ENCODE measurements around the gene FITM1. TPM values are rescaled to one million over a fixed set of nuclear protein-coding genes. Genes with fewer than 3 reads are reported as not detected.
A peak's percentile ranks its signal among the peaks of the same experiment; 100 is the strongest.

Gene FITM1
- polyA plus RNA-seq, 3 donors, result 2.1 TPM; not detected in 2

- Histone ChIP-seq H3K4me2 (replicated peaks; ENCODE audit: extremely low read depth, low read length, poor library complexity, severe bottlenecking) (peak within 1 kb of the TSS; percentile 82), H4K20me1 (ENCODE audit: insufficient read depth, low read length) (peaks cover 38% of the 10 kb centered on the region), H3K9me3 (replicated peaks in 1 of 2; ENCODE audit: control insufficient read depth in 1 of 2, insufficient read depth in 1 of 2, low read length in 2 of 2) (no peaks in the 10 kb centered on the region), H3K27me3 (ENCODE audit: control insufficient read depth in 2 of 2, insufficient read depth in 2 of 2, low read length in 2 of 2) (no peaks in the 10 kb centered on the region), H3K36me3 (replicated peaks in 1 of 2; ENCODE audit: control insufficient read depth in 1 of 2, insufficient read depth in 2 of 2, low read length in 2 of 2) (peaks cover 26 to 28% of the 10 kb centered on the region in 2 donors), H3K9ac (ENCODE audit: insufficient read depth, low read length, poor library complexity, severe bottlenecking) (peak within 1 kb of the TSS; percentile 97), H3K4me3 (replicated peaks in 1 of 3; ENCODE audit: low read depth in 2 of 3, low read length in 3 of 3) (peak within 1 kb of the TSS; percentile 68 to 97 (median 73)), H3K79me2 (ENCODE audit: insufficient read depth, low read length) (peaks cover 51% of the 10 kb centered on the region), H3K4me1 (ENCODE audit: control insufficient read depth in 1 of 2, insufficient read depth in 2 of 2, low read length in 2 of 2) (peaks cover 35 to 44% of the 10 kb centered on the region in 2 donors), H2AFZ (ENCODE audit: insufficient read depth, low read depth, low read length, poor library complexity, severe bottlenecking) (peak within 1 kb of the TSS; percentile 98), H3K27ac (ENCODE audit: low read depth in 1 of 2, low read length in 2 of 2) (peak within 1 kb of the TSS; percentile 10 to 94)
- Mint-ChIP-seq H3K4me1 (peaks cover 51% of the 10 kb centered on the region), H3K4me3 (peak within 1 kb of the TSS; percentile 88 to 94), H3K36me3 (peaks cover 38 to 45% of the 10 kb centered on the region in 2 donors), H3K27me3 (ENCODE audit: low read depth in 3 of 3) (peaks cover 0 to 1% (median 0%) of the 10 kb centered on the region in 3 donors), H3K27ac (peak within 1 kb of the TSS; percentile 83 to 94 (median 91)), H3K9me3 (peaks cover 0 to 1% (median 0%) of the 10 kb centered on the region in 7 donors)
- DNase-seq, result peak; percentile 86 to 89 (median 87)
- TF ChIP-seq, protein P1, sequence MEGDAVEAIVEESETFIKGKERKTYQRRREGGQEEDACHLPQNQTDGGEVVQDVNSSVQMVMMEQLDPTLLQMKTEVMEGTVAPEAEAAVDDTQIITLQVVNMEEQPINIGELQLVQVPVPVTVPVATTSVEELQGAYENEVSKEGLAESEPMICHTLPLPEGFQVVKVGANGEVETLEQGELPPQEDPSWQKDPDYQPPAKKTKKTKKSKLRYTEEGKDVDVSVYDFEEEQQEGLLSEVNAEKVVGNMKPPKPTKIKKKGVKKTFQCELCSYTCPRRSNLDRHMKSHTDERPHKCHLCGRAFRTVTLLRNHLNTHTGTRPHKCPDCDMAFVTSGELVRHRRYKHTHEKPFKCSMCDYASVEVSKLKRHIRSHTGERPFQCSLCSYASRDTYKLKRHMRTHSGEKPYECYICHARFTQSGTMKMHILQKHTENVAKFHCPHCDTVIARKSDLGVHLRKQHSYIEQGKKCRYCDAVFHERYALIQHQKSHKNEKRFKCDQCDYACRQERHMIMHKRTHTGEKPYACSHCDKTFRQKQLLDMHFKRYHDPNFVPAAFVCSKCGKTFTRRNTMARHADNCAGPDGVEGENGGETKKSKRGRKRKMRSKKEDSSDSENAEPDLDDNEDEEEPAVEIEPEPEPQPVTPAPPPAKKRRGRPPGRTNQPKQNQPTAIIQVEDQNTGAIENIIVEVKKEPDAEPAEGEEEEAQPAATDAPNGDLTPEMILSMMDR (IDR thresholded peaks at IDR 0.05), result no peak
- WGBS (ENCODE audit: insufficient coverage), result 0% methylated on average over 60 of the region's 75 CpGs
- intact Hi-C loops (cut with micrococcal nuclease), result loop anchor here in 1 of 2 donors (10.0 kb wide), 1 partner anchor 99 kb away; the partner anchor contains the start of genes GMPR2 and NEDD8
Observed at GRCh38 chr14:24135834-24136683, 5.6 kb downstream of the FITM1 start, which contains the start of gene PSME1. PSME1 (plus strand) TSS chr14:24136194; CDS start chr14:24136263, 69 bp downstream.

DNA sequence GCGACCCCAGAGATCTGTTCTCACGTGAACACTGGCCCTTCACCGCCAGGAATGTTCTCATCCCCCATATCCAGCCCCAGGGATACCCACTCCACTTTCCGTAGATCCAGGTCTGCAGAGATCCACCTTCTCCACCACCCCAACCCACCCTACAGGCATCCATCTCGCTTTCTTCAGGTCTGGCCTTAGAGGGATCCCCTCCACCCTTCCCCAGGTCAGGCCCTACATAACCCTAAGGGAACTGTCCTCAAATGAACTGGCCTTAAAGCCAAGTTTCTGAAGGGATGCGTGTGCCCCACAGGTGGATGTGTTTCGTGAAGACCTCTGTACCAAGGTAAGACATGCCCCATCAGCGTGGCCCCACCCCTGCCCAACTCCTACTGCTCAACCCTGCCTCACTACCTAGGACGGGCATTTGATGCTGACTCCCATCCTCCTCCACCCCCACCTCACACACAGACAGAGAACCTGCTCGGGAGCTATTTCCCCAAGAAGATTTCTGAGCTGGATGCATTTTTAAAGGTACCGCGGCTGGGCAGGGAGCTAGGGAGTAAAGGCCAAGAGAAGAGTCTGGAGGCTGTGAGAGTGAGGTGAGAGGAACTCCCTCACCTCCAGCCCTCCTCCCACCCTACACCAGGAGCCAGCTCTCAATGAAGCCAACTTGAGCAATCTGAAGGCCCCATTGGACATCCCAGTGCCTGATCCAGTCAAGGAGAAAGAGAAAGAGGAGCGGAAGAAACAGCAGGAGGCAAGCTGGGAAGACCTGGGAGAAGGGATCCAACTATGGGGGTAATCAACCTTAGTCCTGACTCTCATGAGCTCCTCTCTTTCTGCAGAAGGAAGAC lies 6.4 kb downstream of the FITM1 start:
- 22% methylated on average over 7 of the region's 13 CpGs for WGBS (ENCODE audit: insufficient coverage)
- Histone ChIP-seq H3K9me3 (replicated peaks in 1 of 2; ENCODE audit: control insufficient read depth in 1 of 2, insufficient read depth in 1 of 2, low read length in 2 of 2) (no peaks in the 10 kb centered on the region), H3K27ac (ENCODE audit: low read depth in 1 of 2, low read length in 2 of 2) (peak overlapping the region; percentile 10 to 94), H3K9ac (ENCODE audit: insufficient read depth, low read length, poor library complexity, severe bottlenecking) (peak overlapping the region; percentile 97), H3K79me2 (ENCODE audit: insufficient read depth, low read length) (peaks cover 51% of the 10 kb centered on the region), H3K27me3 (ENCODE audit: control insufficient read depth in 2 of 2, insufficient read depth in 2 of 2, low read length in 2 of 2) (no peaks in the 10 kb centered on the region), H3K36me3 (replicated peaks in 1 of 2; ENCODE audit: control insufficient read depth in 1 of 2, insufficient read depth in 2 of 2, low read length in 2 of 2) (peaks cover 26 to 28% of the 10 kb centered on the region in 2 donors), H3K4me2 (replicated peaks; ENCODE audit: extremely low read depth, low read length, poor library complexity, severe bottlenecking) (peak overlapping the region; percentile 82), H3K4me1 (ENCODE audit: control insufficient read depth in 1 of 2, insufficient read depth in 2 of 2, low read length in 2 of 2) (peaks cover 37 to 49% of the 10 kb centered on the region in 2 donors), H2AFZ (ENCODE audit: insufficient read depth, low read depth, low read length, poor library complexity, severe bottlenecking) (peak overlapping the region; percentile 98), H4K20me1 (ENCODE audit: insufficient read depth, low read length) (peaks cover 38% of the 10 kb centered on the region), H3K4me3 (replicated peaks in 1 of 3; ENCODE audit: low read depth in 2 of 3, low read length in 3 of 3) (peak overlapping the region; percentile 68 to 97 (median 73))
- peak overlapping the region; percentile 83 to 94 (median 91) for H3K27ac Mint-ChIP-seq
- intact Hi-C loops (cut with micrococcal nuclease), result loop anchor here in 1 of 2 donors (10.0 kb wide), 1 partner anchor 98 kb away; the partner anchor contains the start of genes GMPR2 and NEDD8
- DNase-seq, result no peak
- TF ChIP-seq, protein P1 (IDR thresholded peaks at IDR 0.05), result no peak
- H3K36me3 Mint-ChIP-seq, result peaks cover 37 to 39% of the 10 kb centered on the region in 2 donors
- peak overlapping the region; percentile 88 to 93 for H3K4me3 Mint-ChIP-seq
- peaks cover 0 to 1% (median 0%) of the 10 kb centered on the region in 7 donors for H3K9me3 Mint-ChIP-seq
- H3K27me3 Mint-ChIP-seq (ENCODE audit: low read depth in 3 of 3), result peaks cover 0 to 1% (median 0%) of the 10 kb centered on the region in 3 donors
- H3K4me1 Mint-ChIP-seq, result peaks cover 54% of the 10 kb centered on the region
